PFSK-1 (cell line): ENCODE results near the gene STAT4.

Source experiments
- REST ChIP-seq, 2 experiments: IDR thresholded peaks; 2 replicates each; pipeline versions ENCODE4 v1.6.1 to v1.8.0; 2011 to 2012; ENCODE audit warnings: low read depth in 2 of 2, low read length in 2 of 2, control low read depth in 1 of 2, inconsistent platforms in 1 of 2, mild to moderate bottlenecking in 1 of 2, moderate library complexity in 1 of 2; ENCODE audit not compliant: insufficient read depth in 1 of 2
- SIN3A ChIP-seq: IDR thresholded peaks from 2 replicates; pipeline ENCODE4 v1.6.1; 2012; ENCODE audit warnings: mild to moderate bottlenecking, low read length, moderate library complexity, borderline replicate concordance; ENCODE audit not compliant: insufficient read depth
- TAF1 ChIP-seq: IDR thresholded peaks from 2 replicates; pipeline ENCODE4 v1.6.1; 2012; ENCODE audit warnings: low read length, control low read depth, borderline replicate concordance; ENCODE audit not compliant: insufficient read depth

- TF ChIP-seq REST (IDR thresholded peaks at IDR 0.05; ENCODE audit: insufficient read depth in 1 of 2, low read depth in 2 of 2, low read length in 2 of 2) (no peak), TAF1 (no peak), SIN3A (no peak)
Measured at GRCh38 chr2:191018643-191019119, 132.1 kb downstream of the STAT4 start.
